A549 (cell line): Measurements from ENCODE around the gene NR2C2. TPM values are rescaled to one million over a fixed set of nuclear protein-coding genes. Genes with fewer than 3 reads are reported as not detected.

ENCODE experiments used
- ATAC-seq, 2 experiments: fragments of 200-7000 bp in 1 of 2; fragments of >200 bp in 1 of 2; cut with Nextera tagmentation in 1 of 2; cut with Tn5 transposase in 1 of 2; 3 replicates each; pipeline versions ENCODE4 v1.8.0 to v1.9.1; 2018 to 2020; ENCODE audit warnings: mild to moderate bottlenecking in 1 of 2, moderate library complexity in 1 of 2
- CTCF ChIA-PET: fragments of 300-600 bp; sonication (Branson Sonifier 250); formaldehyde crosslinking; extraction: SDS; loops from one replicate; lab custom pipeline; 2021; ENCODE audit warnings: antibody characterized with exemption, inconsistent platforms; lab: Yijun Ruan, JAX
- POLR2A ChIA-PET: fragments of 350-600 bp; formaldehyde crosslinking; extraction: SDS; loops from one replicate; lab custom pipeline; 2021; ENCODE audit warnings: antibody characterized with exemption, inconsistent platforms; lab: Yijun Ruan, JAX
- DNase-seq, 2 experiments: peaks; one replicate each; pipeline versions ENCODE4 v3.0.0 to v3.0.0-alpha.2; 2011 to 2016; ENCODE audit warnings: low read depth in 1 of 2, low spot score in 1 of 2
- FAIRE-seq: peaks from 2 replicates; lab custom pipeline; 2011; peaks lifted over from hg19 to GRCh38; lab: Jason Lieb, UNC
- H3K27ac ChIP-seq, 2 experiments: fragments of >200 bp; sonication (Bioruptor Twin); formaldehyde crosslinking; 3 replicates each; pipeline ENCODE4 v1.5.1; 2016 to 2017
- H3K4me1 ChIP-seq: fragments of >200 bp; sonication (Bioruptor Twin); formaldehyde crosslinking; 3 replicates; pipeline ENCODE4 v1.6.1; 2016
- H3K4me2 ChIP-seq: fragments of >200 bp; sonication (Bioruptor Twin); formaldehyde crosslinking; 3 replicates; pipeline ENCODE4 v1.6.1; 2016
- H3K4me3 ChIP-seq: fragments of >200 bp; sonication (Bioruptor Twin); formaldehyde crosslinking; 3 replicates; pipeline ENCODE4 v1.5.1; 2016
- H3K9me3 ChIP-seq: fragments of >200 bp; sonication (Bioruptor Twin); formaldehyde crosslinking; 3 replicates; pipeline ENCODE4 v1.6.1; 2016
- CEBPB ChIP-seq, 2 experiments: fragments of >200 bp in 1 of 2; sonication (Bioruptor Twin) in 1 of 2; formaldehyde crosslinking in 1 of 2; IDR thresholded peaks; 2 replicates each; pipeline ENCODE4 v1.6.1; 2012 to 2016
- CHD4 ChIP-seq: fragments of 200-600 bp; sonication (generic); IDR thresholded peaks from 2 replicates; pipeline ENCODE4 v1.6.1; 2016; ENCODE audit warnings: antibody characterized with exemption, mild to moderate bottlenecking, borderline replicate concordance
- ELK1 ChIP-seq: fragments of 150-350 bp; IDR thresholded peaks from 2 replicates; pipeline ENCODE4 v1.6.1; 2014; ENCODE audit warnings: low read depth, mild to moderate bottlenecking, low read length
- EP300 ChIP-seq, 2 experiments: fragments of >200 bp; sonication (Bioruptor Twin); formaldehyde crosslinking; IDR thresholded peaks; 2 replicates in 1 of 2; 3 replicates in 1 of 2; pipeline ENCODE4 v1.6.1; 2016 to 2017
- ESRRA ChIP-seq: fragments of 150-350 bp; IDR thresholded peaks from 2 replicates; pipeline ENCODE4 v1.6.1; 2014; ENCODE audit warnings: mild to moderate bottlenecking, low read length, borderline replicate concordance
- FOSB ChIP-seq: fragments of 250-450 bp; sonication (Bioruptor Pico); IDR thresholded peaks from 2 replicates; pipeline ENCODE4 v1.5.0; 2020; ENCODE audit warnings: mild to moderate bottlenecking, moderate library complexity
- FOXS1 ChIP-seq: fragments of 250-450 bp; sonication (Bioruptor Pico); IDR thresholded peaks from 2 replicates; pipeline ENCODE4 v1.5.0; 2020; ENCODE audit warnings: mild to moderate bottlenecking, moderate library complexity
- GATA3 ChIP-seq: IDR thresholded peaks from 2 replicates; pipeline ENCODE4 v1.6.1; 2012; ENCODE audit warnings: borderline replicate concordance
- HDAC2 ChIP-seq: fragments of 200-600 bp; sonication (generic); IDR thresholded peaks from 2 replicates; pipeline ENCODE4 v1.6.1; 2016
- HES2 ChIP-seq: fragments of >200 bp; sonication (Bioruptor Twin); formaldehyde crosslinking; IDR thresholded peaks from 2 replicates; pipeline ENCODE4 v1.6.1; 2016
- HEYL ChIP-seq: fragments of 250-450 bp; sonication (Bioruptor Pico); IDR thresholded peaks from 2 replicates; pipeline ENCODE4 v1.8.0; 2021; ENCODE audit warnings: mild to moderate bottlenecking, moderate library complexity
- HMGXB4 ChIP-seq: fragments of 250-450 bp; sonication (Bioruptor Pico); IDR thresholded peaks from 2 replicates; pipeline ENCODE4 v1.5.0; 2021; ENCODE audit warnings: mild to moderate bottlenecking, moderate library complexity, borderline replicate concordance
- HOXA7 ChIP-seq: fragments of 250-450 bp; sonication (Bioruptor Pico); IDR thresholded peaks from 2 replicates; pipeline ENCODE4 v1.5.0; 2020; ENCODE audit warnings: mild to moderate bottlenecking, moderate library complexity
- MAFK ChIP-seq: fragments of 450-650 bp; IDR thresholded peaks from 2 replicates; pipeline ENCODE4 v1.6.1; 2014; ENCODE audit not compliant: partially characterized antibody
- NR3C1 ChIP-seq: fragments of >200 bp; sonication (Bioruptor Twin); formaldehyde crosslinking; IDR thresholded peaks from 3 replicates; pipeline ENCODE4 v1.6.1; 2017
- REST ChIP-seq: fragments of 200-600 bp; sonication (generic); IDR thresholded peaks from 2 replicates; pipeline ENCODE4 v1.6.1; 2016; ENCODE audit warnings: antibody characterized with exemption, mild to moderate bottlenecking, moderate library complexity
- RFX5 ChIP-seq: fragments of 450-650 bp; IDR thresholded peaks from 2 replicates; pipeline ENCODE4 v1.7.1; 2014; ENCODE audit warnings: antibody characterized with exemption, mild to moderate bottlenecking, moderate library complexity
- RNF2 ChIP-seq: fragments of 200-600 bp; sonication (generic); IDR thresholded peaks from 2 replicates; pipeline ENCODE4 v1.6.1; 2016; ENCODE audit warnings: low read depth, mild to moderate bottlenecking, antibody characterized with exemption, moderate library complexity, borderline replicate concordance
- SMC3 ChIP-seq: fragments of >200 bp; sonication (Bioruptor Twin); formaldehyde crosslinking; IDR thresholded peaks from 3 replicates; pipeline ENCODE4 v1.6.1; 2018; ENCODE audit warnings: inconsistent platforms
- TP53 ChIP-seq: fragments of 250-450 bp; sonication (Bioruptor Pico); IDR thresholded peaks from 2 replicates; pipeline ENCODE4 v1.5.0; 2021; ENCODE audit warnings: mild to moderate bottlenecking, moderate library complexity
- ZFP36 ChIP-seq: fragments of 450-650 bp; IDR thresholded peaks from 2 replicates; pipeline ENCODE4 v1.6.1; 2014; ENCODE audit warnings: borderline replicate concordance; ENCODE audit not compliant: partially characterized antibody
- WGBS: methylation state at CpG from one replicate; pipeline ENCODE4 v1.1.6; 2017; ENCODE audit errors: missing lambda C conversion rate; 5-methylcytosine and 5-hydroxymethylcytosine counted together
- polyA plus RNA-seq, 4 experiments: library from polyadenylated mRNA; depleted of rRNA in 3 of 4; stranded (reverse); fragments of >200 nt; fragmentation: RNase III in 1 of 4; extraction: RNeasy Plus Mini Kit Qiagen cat#74134 plus additional on column Dnase treatment in 1 of 4; gene quantifications; 2 replicates in 3 of 4; 3 replicates in 1 of 4; pipeline ENCODE4 v1.2.3, GENCODE V29; 2011 to 2017

The NR2C2 gene
- polyA plus RNA-seq, 2 of the 4 experiments (the other 2 are of a cell fraction) = 14.6 to 20.2 TPM

GRCh38 chr3:14980689-14981088 lies 33.3 kb downstream of the NR2C2 start:
- CTCF ChIA-PET = interaction anchor here (0.7 to 1.1 kb wide), 2 partner anchors 30 to 580 kb away, joined by 3 to 4 read pairs; no protein-coding TSS in a partner anchor
- TF ChIP-seq ESRRA (no peak), HMGXB4 (CRISPR knock-in tag) (no peak), HOXA7 (no peak), ELK1 (no peak), HEYL (CRISPR knock-in tag) (no peak), MAFK (no peak), CHD4 (no peak), TP53 (CRISPR knock-in tag) (no peak), FOXS1 (no peak)
- TF ChIP-seq, all 56 proteins: peak for 0
- ATAC-seq (no peak), FAIRE-seq (no peak), DNase-seq (no peak)
- 85% methylated on average over 4 of the region's 4 CpGs for WGBS
- H3K4me2 ChIP-seq = no peak overlapping the region
- H3K4me3 ChIP-seq = no peak overlapping the region
- POLR2A ChIA-PET = interaction anchor here (1.1 kb wide), 1 partner anchor 84 kb away, joined by 3 read pairs; the partner anchor contains the start of gene MRPS25
- H3K4me1 ChIP-seq = no peaks in the 10 kb centered on the region
- H3K9me3 ChIP-seq = peaks cover 8% of the 10 kb centered on the region
- no peak overlapping the region for H3K27ac ChIP-seq

- no peak for FAIRE-seq
- POLR2A ChIA-PET = no interaction called here
Measured at GRCh38 chr3:14984581-14985113, 37.3 kb downstream of the NR2C2 start.

GRCh38 chr3:14988988-14989394 lies 41.6 kb downstream of the NR2C2 start:
- TF ChIP-seq SMC3 (no peak), GATA3 (no peak), FOSB (CRISPR knock-in tag) (no peak), EP300 (IDR thresholded peaks at IDR 0.05) (no peak), HES2 (no peak), MAFK (no peak), REST (no peak), NR3C1 (no peak), RFX5 (no peak), ZFP36 (no peak), CHD4 (no peak), RNF2 (no peak)
- Histone ChIP-seq H3K4me3 (no peak overlapping the region), H3K27ac (no peak overlapping the region), H3K4me1 (peaks cover 21% of the 10 kb centered on the region), H3K4me2 (no peak overlapping the region), H3K9me3 (peaks cover 8% of the 10 kb centered on the region)
- peak; percentile 19 to 22 for DNase-seq
- ChIA-PET CTCF (no interaction called here), POLR2A (no interaction called here)
- peak; percentile 57 to 65; a peak in 5 of 6 replicates for ATAC-seq
- whole genome bisulfite sequencing = 97% methylated on average over 3 of the region's 3 CpGs
- FAIRE-seq = no peak

More at GRCh38 chr3:14984581-14985113, 37.3 kb downstream of the NR2C2 start:
- CTCF ChIA-PET = no interaction called here
- DNase-seq = no peak
- no peak overlapping the region for H3K4me2 ChIP-seq
- TF ChIP-seq ESRRA (no peak), FOXS1 (no peak), CEBPB (IDR thresholded peaks at IDR 0.05) (no peak), HDAC2 (no peak), ZFP36 (peak; percentile 63)
- H3K4me3 ChIP-seq = no peak overlapping the region
- 94% methylated on average over 3 of the region's 3 CpGs for WGBS
- H3K27ac ChIP-seq = no peak overlapping the region
- H3K4me1 ChIP-seq = no peaks in the 10 kb centered on the region
- peaks cover 8% of the 10 kb centered on the region for H3K9me3 ChIP-seq
- ATAC-seq = no peak
